Measurements from ENCODE around the gene GPER1. TPM values are rescaled to one million over a fixed set of nuclear protein-coding genes. Genes with fewer than 3 reads are reported as not detected.

Gene GPER1
- total and polyA plus RNA-seq, 2 experiments from 2014 or later: 0.89 TPM; not detected in 1

DNA sequence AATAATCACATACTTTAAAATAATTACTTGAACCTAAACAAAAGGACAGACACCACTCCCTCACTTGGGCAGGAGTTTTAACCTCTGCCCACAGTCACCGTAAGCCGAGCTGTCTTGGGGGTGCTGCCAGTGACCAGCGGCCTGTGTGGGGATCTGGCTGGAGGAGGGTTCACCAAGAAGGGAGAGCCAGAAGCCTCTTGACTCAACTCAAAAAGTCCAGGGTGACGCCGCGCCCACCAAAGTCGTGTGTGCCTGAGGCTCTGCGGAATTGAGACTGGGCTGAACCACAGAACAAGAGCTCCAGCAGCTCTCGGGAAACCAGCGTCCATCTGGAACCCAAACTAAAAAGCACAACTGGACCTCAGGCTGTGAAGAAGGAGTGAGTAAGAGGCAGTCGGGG, 36.3 kb downstream of the GPER1 start (continued):
- TF ChIP-seq, protein P1, sequence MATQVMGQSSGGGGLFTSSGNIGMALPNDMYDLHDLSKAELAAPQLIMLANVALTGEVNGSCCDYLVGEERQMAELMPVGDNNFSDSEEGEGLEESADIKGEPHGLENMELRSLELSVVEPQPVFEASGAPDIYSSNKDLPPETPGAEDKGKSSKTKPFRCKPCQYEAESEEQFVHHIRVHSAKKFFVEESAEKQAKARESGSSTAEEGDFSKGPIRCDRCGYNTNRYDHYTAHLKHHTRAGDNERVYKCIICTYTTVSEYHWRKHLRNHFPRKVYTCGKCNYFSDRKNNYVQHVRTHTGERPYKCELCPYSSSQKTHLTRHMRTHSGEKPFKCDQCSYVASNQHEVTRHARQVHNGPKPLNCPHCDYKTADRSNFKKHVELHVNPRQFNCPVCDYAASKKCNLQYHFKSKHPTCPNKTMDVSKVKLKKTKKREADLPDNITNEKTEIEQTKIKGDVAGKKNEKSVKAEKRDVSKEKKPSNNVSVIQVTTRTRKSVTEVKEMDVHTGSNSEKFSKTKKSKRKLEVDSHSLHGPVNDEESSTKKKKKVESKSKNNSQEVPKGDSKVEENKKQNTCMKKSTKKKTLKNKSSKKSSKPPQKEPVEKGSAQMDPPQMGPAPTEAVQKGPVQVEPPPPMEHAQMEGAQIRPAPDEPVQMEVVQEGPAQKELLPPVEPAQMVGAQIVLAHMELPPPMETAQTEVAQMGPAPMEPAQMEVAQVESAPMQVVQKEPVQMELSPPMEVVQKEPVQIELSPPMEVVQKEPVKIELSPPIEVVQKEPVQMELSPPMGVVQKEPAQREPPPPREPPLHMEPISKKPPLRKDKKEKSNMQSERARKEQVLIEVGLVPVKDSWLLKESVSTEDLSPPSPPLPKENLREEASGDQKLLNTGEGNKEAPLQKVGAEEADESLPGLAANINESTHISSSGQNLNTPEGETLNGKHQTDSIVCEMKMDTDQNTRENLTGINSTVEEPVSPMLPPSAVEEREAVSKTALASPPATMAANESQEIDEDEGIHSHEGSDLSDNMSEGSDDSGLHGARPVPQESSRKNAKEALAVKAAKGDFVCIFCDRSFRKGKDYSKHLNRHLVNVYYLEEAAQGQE (IDR thresholded peaks at IDR 0.05; ENCODE audit: unreplicated experiment): no peak

DNA sequence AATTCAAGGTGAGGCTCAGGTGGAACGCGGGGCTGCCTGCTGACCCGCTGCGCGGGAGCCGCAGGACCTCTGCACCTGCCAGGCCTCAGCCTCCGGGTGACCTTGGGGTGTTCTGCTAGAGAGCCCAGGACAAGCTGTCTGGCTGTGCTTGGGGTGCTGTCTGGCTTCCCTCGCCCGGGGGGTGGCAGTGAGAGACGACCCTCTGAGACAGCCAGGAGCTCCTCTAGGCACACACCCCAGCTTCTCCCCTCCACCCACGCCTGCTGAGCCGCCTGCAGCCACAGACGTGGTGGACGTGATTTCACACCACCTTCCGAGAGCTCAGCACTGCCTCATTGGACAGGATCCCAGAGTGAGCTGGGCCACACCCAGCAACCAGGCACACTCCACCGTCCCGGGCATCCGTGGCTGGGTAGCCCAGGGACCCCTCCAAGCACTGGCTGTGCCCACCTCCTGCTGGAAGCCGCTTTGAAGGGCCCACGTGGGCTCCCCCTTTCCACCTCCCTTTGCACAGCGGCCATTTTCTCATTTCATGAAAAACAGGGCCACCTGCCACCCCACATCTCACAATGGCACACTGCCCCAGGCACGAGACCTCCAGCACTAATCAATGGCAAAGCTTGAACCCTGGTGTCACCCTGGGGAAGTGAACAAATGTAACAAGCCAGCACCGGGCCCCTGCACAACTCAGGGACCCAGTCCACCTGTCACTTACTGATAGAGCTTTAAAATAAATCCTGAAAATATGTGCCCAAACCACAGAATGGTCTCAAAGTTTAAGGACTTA, 37.1 kb downstream of the GPER1 start:
- DNase-seq (ENCODE audit: low spot score): no peak
- H3K27me3 ChIP-seq (ENCODE audit: insufficient read depth): no peaks in the 10 kb centered on the region
- H3K4me1 ChIP-seq (ENCODE audit: insufficient read depth): peaks cover 4% of the 10 kb centered on the region
- Mint-ChIP-seq H3K36me3 (ENCODE audit: low read depth) (peaks cover 23% of the 10 kb centered on the region), H3K9me3 (no peaks in the 10 kb centered on the region), H3K4me3 (no peak overlapping the region), H3K27ac (no peak overlapping the region), H3K4me1 (peaks cover 16% of the 10 kb centered on the region), H3K27me3 (ENCODE audit: insufficient read depth, low read depth, poor library complexity) (peaks cover 7% of the 10 kb centered on the region)
- 0 out of 2 replicates have a peak, but pooled peaks cover 4% of the 10 kb centered on the region for H3F3A ChIP-seq (replicated peaks; ENCODE audit: low read depth)
- no peak overlapping the region for H3K4me3 ChIP-seq
- TF ChIP-seq EZH2 (IDR thresholded peaks at IDR 0.05; ENCODE audit: low read depth, unreplicated experiment): no peak
- H3K27ac ChIP-seq (ENCODE audit: low read depth): no peak overlapping the region
- peaks cover 43% of the 10 kb centered on the region for H3K79me2 ChIP-seq (replicated peaks; ENCODE audit: insufficient read depth)
- H2AFZ ChIP-seq: no peak overlapping the region
- 0 out of 2 replicates have a peak, but pooled peaks cover 5% of the 10 kb centered on the region for H3K36me3 ChIP-seq (ENCODE audit: insufficient read depth)
- no peak for ATAC-seq
- no peaks in the 10 kb centered on the region for H3K9me2 ChIP-seq (ENCODE audit: insufficient read depth)
- no peak overlapping the region for H3K4me2 ChIP-seq
- no peaks in the 10 kb centered on the region; the same call in none of the 2 replicates for H4K20me1 ChIP-seq (replicated peaks; ENCODE audit: insufficient read depth)

DNA sequence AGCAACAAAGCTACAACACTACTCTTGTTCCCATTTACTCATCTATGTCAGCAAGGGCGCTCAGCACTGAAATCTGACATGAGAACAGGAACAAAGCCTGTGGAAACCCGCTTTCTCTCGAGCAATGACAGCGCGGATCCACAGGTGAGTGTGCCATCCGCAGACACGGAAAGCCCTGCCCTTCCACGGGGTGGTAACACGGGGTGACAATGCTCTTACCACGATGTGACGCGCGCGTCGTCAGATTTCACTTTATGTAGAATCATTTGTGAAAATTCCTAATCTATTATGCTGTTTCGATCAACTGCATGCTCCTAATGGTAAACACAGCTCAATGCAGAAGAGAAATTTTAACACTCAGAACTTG, 37.7 kb downstream of the GPER1 start:
- H3K9me3 Mint-ChIP-seq: no peaks in the 10 kb centered on the region
- ATAC-seq: no peak
- no peak for DNase-seq (ENCODE audit: low spot score)
- Histone ChIP-seq H3K36me3 (ENCODE audit: insufficient read depth) (0 out of 2 replicates have a peak, but pooled peaks cover 5% of the 10 kb centered on the region), H3K4me2 (no peak overlapping the region), H3K79me2 (replicated peaks; ENCODE audit: insufficient read depth) (peaks cover 38% of the 10 kb centered on the region), H2AFZ (no peak overlapping the region), H3K27me3 (ENCODE audit: insufficient read depth) (no peaks in the 10 kb centered on the region), H3K4me3 (no peak overlapping the region), H4K20me1 (replicated peaks; ENCODE audit: insufficient read depth) (no peaks in the 10 kb centered on the region; the same call in none of the 2 replicates), H3F3A (replicated peaks; ENCODE audit: low read depth) (0 out of 2 replicates have a peak, but pooled peaks cover 4% of the 10 kb centered on the region), H3K4me1 (ENCODE audit: insufficient read depth) (peaks cover 4% of the 10 kb centered on the region), H3K9me2 (ENCODE audit: insufficient read depth) (no peaks in the 10 kb centered on the region), H3K27ac (ENCODE audit: low read depth) (no peak overlapping the region)
- H3K27me3 Mint-ChIP-seq (ENCODE audit: insufficient read depth, low read depth, poor library complexity): peaks cover 7% of the 10 kb centered on the region
- H3K36me3 Mint-ChIP-seq (ENCODE audit: low read depth): peaks cover 23% of the 10 kb centered on the region
- peaks cover 16% of the 10 kb centered on the region for H3K4me1 Mint-ChIP-seq
- no peak overlapping the region for H3K4me3 Mint-ChIP-seq
- TF ChIP-seq POLR2AphosphoS5 (IDR thresholded peaks at IDR 0.05; ENCODE audit: low read depth) (no peak), JUNB (IDR thresholded peaks at IDR 0.05; ENCODE audit: unreplicated experiment) (no peak), NANOG (IDR thresholded peaks at IDR 0.05; ENCODE audit: borderline replicate concordance) (no peak), EZH2phosphoT487 (IDR thresholded peaks at IDR 0.05; ENCODE audit: unreplicated experiment) (no peak), ZNF331 (CRISPR knock-in tag; IDR thresholded peaks at IDR 0.05; ENCODE audit: low read depth) (no peak), ZNF114 (CRISPR knock-in tag; IDR thresholded peaks at IDR 0.05) (no peak), EZH2 (IDR thresholded peaks at IDR 0.05; ENCODE audit: low read depth, unreplicated experiment) (no peak)
- TF ChIP-seq, protein P2, sequence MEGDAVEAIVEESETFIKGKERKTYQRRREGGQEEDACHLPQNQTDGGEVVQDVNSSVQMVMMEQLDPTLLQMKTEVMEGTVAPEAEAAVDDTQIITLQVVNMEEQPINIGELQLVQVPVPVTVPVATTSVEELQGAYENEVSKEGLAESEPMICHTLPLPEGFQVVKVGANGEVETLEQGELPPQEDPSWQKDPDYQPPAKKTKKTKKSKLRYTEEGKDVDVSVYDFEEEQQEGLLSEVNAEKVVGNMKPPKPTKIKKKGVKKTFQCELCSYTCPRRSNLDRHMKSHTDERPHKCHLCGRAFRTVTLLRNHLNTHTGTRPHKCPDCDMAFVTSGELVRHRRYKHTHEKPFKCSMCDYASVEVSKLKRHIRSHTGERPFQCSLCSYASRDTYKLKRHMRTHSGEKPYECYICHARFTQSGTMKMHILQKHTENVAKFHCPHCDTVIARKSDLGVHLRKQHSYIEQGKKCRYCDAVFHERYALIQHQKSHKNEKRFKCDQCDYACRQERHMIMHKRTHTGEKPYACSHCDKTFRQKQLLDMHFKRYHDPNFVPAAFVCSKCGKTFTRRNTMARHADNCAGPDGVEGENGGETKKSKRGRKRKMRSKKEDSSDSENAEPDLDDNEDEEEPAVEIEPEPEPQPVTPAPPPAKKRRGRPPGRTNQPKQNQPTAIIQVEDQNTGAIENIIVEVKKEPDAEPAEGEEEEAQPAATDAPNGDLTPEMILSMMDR (conservative IDR thresholded peaks at IDR 0.05; ENCODE audit: low read depth in 2 of 2): no peak
- TF ChIP-seq, protein P1 (IDR thresholded peaks at IDR 0.05; ENCODE audit: unreplicated experiment): no peak
- H3K27ac Mint-ChIP-seq: no peak overlapping the region
